ENCODE measurements around the gene MLH1. TPM values are rescaled to one million over a fixed set of nuclear protein-coding genes. Genes with fewer than 3 reads are reported as not detected.

Gene MLH1
- total RNA-seq, 1 donor from 2014 or later = 42.9 TPM

GRCh38 chr3:37064747-37065146, 71.4 kb downstream of the MLH1 start:
- peaks cover 3% of the 10 kb centered on the region for H3K4me1 Mint-ChIP-seq (ENCODE audit: unreplicated experiment)
- no peak for DNase-seq (ENCODE audit: low spot score)
- H3K27ac Mint-ChIP-seq (ENCODE audit: unreplicated experiment) = no peak overlapping the region
- H3K27me3 Mint-ChIP-seq (ENCODE audit: unreplicated experiment) = no peaks in the 10 kb centered on the region
- no peak overlapping the region for H3K4me3 Mint-ChIP-seq (ENCODE audit: unreplicated experiment)
- TF ChIP-seq, protein P1, sequence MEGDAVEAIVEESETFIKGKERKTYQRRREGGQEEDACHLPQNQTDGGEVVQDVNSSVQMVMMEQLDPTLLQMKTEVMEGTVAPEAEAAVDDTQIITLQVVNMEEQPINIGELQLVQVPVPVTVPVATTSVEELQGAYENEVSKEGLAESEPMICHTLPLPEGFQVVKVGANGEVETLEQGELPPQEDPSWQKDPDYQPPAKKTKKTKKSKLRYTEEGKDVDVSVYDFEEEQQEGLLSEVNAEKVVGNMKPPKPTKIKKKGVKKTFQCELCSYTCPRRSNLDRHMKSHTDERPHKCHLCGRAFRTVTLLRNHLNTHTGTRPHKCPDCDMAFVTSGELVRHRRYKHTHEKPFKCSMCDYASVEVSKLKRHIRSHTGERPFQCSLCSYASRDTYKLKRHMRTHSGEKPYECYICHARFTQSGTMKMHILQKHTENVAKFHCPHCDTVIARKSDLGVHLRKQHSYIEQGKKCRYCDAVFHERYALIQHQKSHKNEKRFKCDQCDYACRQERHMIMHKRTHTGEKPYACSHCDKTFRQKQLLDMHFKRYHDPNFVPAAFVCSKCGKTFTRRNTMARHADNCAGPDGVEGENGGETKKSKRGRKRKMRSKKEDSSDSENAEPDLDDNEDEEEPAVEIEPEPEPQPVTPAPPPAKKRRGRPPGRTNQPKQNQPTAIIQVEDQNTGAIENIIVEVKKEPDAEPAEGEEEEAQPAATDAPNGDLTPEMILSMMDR (IDR thresholded peaks at IDR 0.05; ENCODE audit: unreplicated experiment) = no peak
- peaks cover 34% of the 10 kb centered on the region for H3K36me3 Mint-ChIP-seq (ENCODE audit: low read depth, unreplicated experiment)
- H3K9me3 Mint-ChIP-seq (ENCODE audit: unreplicated experiment) = no peaks in the 10 kb centered on the region

DNA sequence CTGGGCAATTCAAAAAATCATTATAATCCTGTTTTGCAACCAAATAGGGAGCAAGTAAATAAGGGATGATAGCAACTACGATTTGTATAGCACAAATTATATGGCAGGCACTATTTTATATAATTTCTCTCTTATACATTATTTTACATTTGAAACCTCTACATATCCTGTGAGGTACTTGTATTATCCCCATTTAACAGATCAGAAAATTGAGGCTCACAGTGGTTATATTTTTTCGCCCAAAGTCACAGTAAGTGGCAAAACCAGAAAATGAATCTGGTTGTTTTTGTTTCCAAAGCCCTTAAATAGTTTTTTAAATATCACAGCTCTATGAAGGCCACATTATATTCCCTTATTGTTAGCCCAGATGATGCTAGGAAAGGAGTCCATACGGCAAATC, 74.3 kb downstream of the MLH1 start:
- H3K36me3 Mint-ChIP-seq (ENCODE audit: low read depth, unreplicated experiment) = peaks cover 23% of the 10 kb centered on the region
- TF ChIP-seq, protein P1 (IDR thresholded peaks at IDR 0.05; ENCODE audit: unreplicated experiment) = no peak
- H3K9me3 Mint-ChIP-seq (ENCODE audit: unreplicated experiment) = no peaks in the 10 kb centered on the region
- H3K4me1 Mint-ChIP-seq (ENCODE audit: unreplicated experiment) = no peaks in the 10 kb centered on the region
- no peak for DNase-seq (ENCODE audit: low spot score)
- H3K27ac Mint-ChIP-seq (ENCODE audit: unreplicated experiment) = no peak overlapping the region
- H3K4me3 Mint-ChIP-seq (ENCODE audit: unreplicated experiment) = no peak overlapping the region
- H3K27me3 Mint-ChIP-seq (ENCODE audit: unreplicated experiment) = no peaks in the 10 kb centered on the region

DNA sequence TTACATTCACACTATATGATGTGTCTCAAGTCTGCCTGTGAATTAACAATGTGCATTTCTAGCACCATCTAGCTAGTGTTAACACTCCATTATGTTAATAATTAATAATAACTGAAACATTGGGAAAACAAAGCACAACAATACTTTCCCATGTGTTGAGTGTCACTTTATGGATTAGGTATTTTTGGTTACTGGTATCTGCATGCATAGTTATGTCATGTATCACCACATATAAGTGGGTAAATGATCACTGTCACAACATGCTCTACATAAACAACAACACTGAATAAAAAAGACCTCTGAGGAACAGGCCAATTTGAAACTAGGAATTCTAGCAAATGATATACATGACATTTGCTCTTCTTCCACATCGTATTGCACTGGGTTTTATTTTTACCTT, 74.7 kb downstream of the MLH1 start:
- no peaks in the 10 kb centered on the region for H3K9me3 Mint-ChIP-seq (ENCODE audit: unreplicated experiment)
- no peaks in the 10 kb centered on the region for H3K4me1 Mint-ChIP-seq (ENCODE audit: unreplicated experiment)
- H3K27ac Mint-ChIP-seq (ENCODE audit: unreplicated experiment) = no peak overlapping the region
- DNase-seq (ENCODE audit: low spot score) = no peak
- H3K4me3 Mint-ChIP-seq (ENCODE audit: unreplicated experiment) = no peak overlapping the region
- TF ChIP-seq, protein P1 (IDR thresholded peaks at IDR 0.05; ENCODE audit: unreplicated experiment) = no peak
- no peaks in the 10 kb centered on the region for H3K27me3 Mint-ChIP-seq (ENCODE audit: unreplicated experiment)
- peaks cover 23% of the 10 kb centered on the region for H3K36me3 Mint-ChIP-seq (ENCODE audit: low read depth, unreplicated experiment)

- no peak for DNase-seq (ENCODE audit: low spot score)
- H3K36me3 Mint-ChIP-seq (ENCODE audit: low read depth, unreplicated experiment) = peaks cover 24% of the 10 kb centered on the region
- H3K27ac Mint-ChIP-seq (ENCODE audit: unreplicated experiment) = no peak overlapping the region
- H3K4me3 Mint-ChIP-seq (ENCODE audit: unreplicated experiment) = no peak overlapping the region
- no peaks in the 10 kb centered on the region for H3K9me3 Mint-ChIP-seq (ENCODE audit: unreplicated experiment)
- no peaks in the 10 kb centered on the region for H3K4me1 Mint-ChIP-seq (ENCODE audit: unreplicated experiment)
- no peaks in the 10 kb centered on the region for H3K27me3 Mint-ChIP-seq (ENCODE audit: unreplicated experiment)
- TF ChIP-seq, protein P1 (IDR thresholded peaks at IDR 0.05; ENCODE audit: unreplicated experiment) = no peak
Observed at GRCh38 chr3:37071921-37072320, 78.6 kb downstream of the MLH1 start.

- TF ChIP-seq, protein P1 (IDR thresholded peaks at IDR 0.05; ENCODE audit: unreplicated experiment) = no peak
- Mint-ChIP-seq H3K9me3 (ENCODE audit: unreplicated experiment) (no peaks in the 10 kb centered on the region), H3K4me3 (ENCODE audit: unreplicated experiment) (no peak overlapping the region), H3K27ac (ENCODE audit: unreplicated experiment) (no peak overlapping the region), H3K4me1 (ENCODE audit: unreplicated experiment) (no peaks in the 10 kb centered on the region), H3K27me3 (ENCODE audit: unreplicated experiment) (no peaks in the 10 kb centered on the region), H3K36me3 (ENCODE audit: low read depth, unreplicated experiment) (peaks cover 24% of the 10 kb centered on the region)
- DNase-seq (ENCODE audit: low spot score) = no peak
Observed at GRCh38 chr3:37072892-37073291, 79.6 kb downstream of the MLH1 start.
